Heart left ventricle (tissue), 16 donors: Measurements from ENCODE around the gene FBXO34. TPM values are rescaled to one million over a fixed set of nuclear protein-coding genes. Genes with fewer than 3 reads are reported as not detected.

ENCODE experiments used
- ATAC-seq, 4 donors: fragments of 200-7000 bp; cut with Tn5 transposase; one replicate each; pipeline ENCODE4 v1.9.1; 2020 to 2022; ENCODE audit warnings: moderate library complexity in 4 of 4, mild to moderate bottlenecking in 3 of 4, moderate number of reproducible peaks in 1 of 4
- DNase-seq, 5 donors: peaks; one replicate each; pipeline ENCODE4 v3.0.0-alpha.2; 2020
- H3K27ac ChIP-seq, 12 donors: fragments of 200-600 bp; sonication (generic) in 4 of 12; one replicate each; pipeline versions ENCODE4 v1.5.0 to v1.8.0; 2016 to 2022; ENCODE audit warnings: mild to moderate bottlenecking in 2 of 12
- H3K27me3 ChIP-seq, 9 donors: fragments of 200-600 bp; sonication (generic) in 2 of 9; one replicate each; pipeline versions ENCODE4 v1.5.1 to v1.8.0; 2016 to 2022; ENCODE audit warnings: mild to moderate bottlenecking in 3 of 9
- H3K36me3 ChIP-seq, 9 donors: fragments of 200-600 bp; sonication (generic) in 2 of 9; one replicate each; pipeline versions ENCODE4 v1.5.0 to v1.8.0; 2018 to 2022; ENCODE audit warnings: mild to moderate bottlenecking in 2 of 9
- H3K4me1 ChIP-seq, 12 donors: fragments of 200-600 bp; sonication (generic) in 4 of 12; one replicate each; pipeline versions ENCODE4 v1.5.0 to v1.8.0; 2016 to 2022; ENCODE audit warnings: mild to moderate bottlenecking in 3 of 12
- H3K4me3 ChIP-seq, 12 donors: fragments of 200-600 bp; sonication (generic) in 4 of 12; one replicate each; pipeline versions ENCODE4 v1.5.0 to v1.8.0; 2017 to 2022; ENCODE audit warnings: mild to moderate bottlenecking in 9 of 12, moderate library complexity in 4 of 12
- H3K9me3 ChIP-seq, 12 donors: fragments of 200-600 bp; sonication (generic) in 4 of 12; one replicate each; pipeline versions ENCODE4 v1.5.0 to v1.8.0; 2016 to 2022; ENCODE audit warnings: mild to moderate bottlenecking in 1 of 12
- POLR2A ChIP-seq, 2 donors: fragments of 450-650 bp; IDR thresholded peaks; one replicate each; pipeline ENCODE4 v1.6.1; 2017; ENCODE audit warnings: antibody characterized with exemption in 2 of 2, mild to moderate bottlenecking in 2 of 2, moderate library complexity in 2 of 2
- WGBS, 4 donors: extraction: QIAGEN DNeasy Blood & Tissue Kit in 2 of 4; methylation state at CpG; one replicate each; pipeline versions ENCODE4 v1.1.5 to v1.1.7; 2013 to 2018; 5-methylcytosine and 5-hydroxymethylcytosine counted together
- intact Hi-C, 10 donors: fragments of 100-400 bp; cut with DNase I; formaldehyde crosslinking; loops; one replicate each; pipeline versions ENCODE4 v1.11.1 to v1.14.2; 2022
- polyA plus RNA-seq, 2 donors: library from polyadenylated mRNA; stranded (reverse); fragments of 200-250 nt; gene quantifications; one replicate each; pipeline ENCODE4 v1.2.3, GENCODE V29; 2013
- total RNA-seq, 9 donors: library from RNA; depleted of rRNA in 2 of 9; stranded (reverse); fragments of >200 nt in 2 of 9; fragmentation: NEBNext Ultra II Directional in 3 of 9; extraction: Animal tissue kit (Norgen Biotek cat#: 25700) in 3 of 9; gene quantifications; one replicate each; pipeline versions ENCODE4 v1.1.0 to v1.2.4, GENCODE V29; 2016 to 2023
- TF ChIP-seq, protein P1 (sequence below), 12 donors: fragments of 200-600 bp; sonication (generic) in 4 of 12; IDR thresholded peaks; one replicate each; pipeline versions ENCODE4 v1.5.0 to v1.8.0; 2018 to 2022; ENCODE audit warnings: antibody characterized with exemption in 12 of 12, mild to moderate bottlenecking in 5 of 12
- donor health status: ischemic (EF 13 %, LVEDD 7.1; RV severe dilation, severe dysfunction).
- donor health status: healthy with polysubstance abuse.
- donor health status: DM: no; HTN: yes; CAD: no.
- donor health status: DM: no; HTN: no; CAD: no.
- donor health status: ischemic (EF 25% LVEDD 6.9; RV normal size, moderate dysfunction).
- donor health status: ischemic (EF 25% LVEDD 5.7; RV mildly dilated, moderate dysfunction).
- donor health status: healthy.
- donor health status: DM: yes; HTN: yes; CAD: no.
- donor health status: ischemic (EF 35%, LVEDD 5.7; RV mildly dilated, moderate dysfunction).
- donor health status: nonischemic (EF 11% LVEDD 7.7; RV severe dilation, severe dysfunction).
- donor health status: DM: yes; HTN: yes; CAD: no.
- donor health status: PGD.
- donor health status: ischemic (EF 29% LVEDD 5.4; RV normal size, mild dysfunction).
- donor health status: nonischemic (EF 23%, LVEDD 6.1; RV moderate dilation, normal function).

Gene FBXO34
- total and polyA plus RNA-seq, 11 donors, result 8.0 to 33.4 (median 21.1) TPM

DNA sequence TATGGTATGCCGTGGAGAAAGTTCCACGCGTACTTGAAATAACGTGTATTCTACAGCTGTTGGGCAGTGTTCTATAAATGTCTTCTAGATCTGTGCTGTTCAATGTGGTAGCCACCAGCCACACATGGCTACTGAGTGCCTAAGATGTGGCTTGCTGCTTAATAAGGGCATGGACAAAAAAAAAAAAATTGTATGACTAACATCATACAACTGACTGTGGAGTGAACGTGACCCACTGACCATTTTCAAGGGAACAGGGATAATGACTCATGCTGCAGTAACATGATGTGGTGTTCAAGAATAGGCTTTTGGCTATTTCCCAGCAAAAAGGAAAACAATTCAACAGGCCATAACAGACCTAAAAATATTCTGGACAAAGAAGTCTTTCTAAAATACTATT, 127.5 kb downstream of the FBXO34 start:
- TF ChIP-seq POLR2A (IDR thresholded peaks at IDR 0.05), result no peak
- TF ChIP-seq, protein P1, sequence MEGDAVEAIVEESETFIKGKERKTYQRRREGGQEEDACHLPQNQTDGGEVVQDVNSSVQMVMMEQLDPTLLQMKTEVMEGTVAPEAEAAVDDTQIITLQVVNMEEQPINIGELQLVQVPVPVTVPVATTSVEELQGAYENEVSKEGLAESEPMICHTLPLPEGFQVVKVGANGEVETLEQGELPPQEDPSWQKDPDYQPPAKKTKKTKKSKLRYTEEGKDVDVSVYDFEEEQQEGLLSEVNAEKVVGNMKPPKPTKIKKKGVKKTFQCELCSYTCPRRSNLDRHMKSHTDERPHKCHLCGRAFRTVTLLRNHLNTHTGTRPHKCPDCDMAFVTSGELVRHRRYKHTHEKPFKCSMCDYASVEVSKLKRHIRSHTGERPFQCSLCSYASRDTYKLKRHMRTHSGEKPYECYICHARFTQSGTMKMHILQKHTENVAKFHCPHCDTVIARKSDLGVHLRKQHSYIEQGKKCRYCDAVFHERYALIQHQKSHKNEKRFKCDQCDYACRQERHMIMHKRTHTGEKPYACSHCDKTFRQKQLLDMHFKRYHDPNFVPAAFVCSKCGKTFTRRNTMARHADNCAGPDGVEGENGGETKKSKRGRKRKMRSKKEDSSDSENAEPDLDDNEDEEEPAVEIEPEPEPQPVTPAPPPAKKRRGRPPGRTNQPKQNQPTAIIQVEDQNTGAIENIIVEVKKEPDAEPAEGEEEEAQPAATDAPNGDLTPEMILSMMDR (IDR thresholded peaks at IDR 0.05), result no peak

DNA sequence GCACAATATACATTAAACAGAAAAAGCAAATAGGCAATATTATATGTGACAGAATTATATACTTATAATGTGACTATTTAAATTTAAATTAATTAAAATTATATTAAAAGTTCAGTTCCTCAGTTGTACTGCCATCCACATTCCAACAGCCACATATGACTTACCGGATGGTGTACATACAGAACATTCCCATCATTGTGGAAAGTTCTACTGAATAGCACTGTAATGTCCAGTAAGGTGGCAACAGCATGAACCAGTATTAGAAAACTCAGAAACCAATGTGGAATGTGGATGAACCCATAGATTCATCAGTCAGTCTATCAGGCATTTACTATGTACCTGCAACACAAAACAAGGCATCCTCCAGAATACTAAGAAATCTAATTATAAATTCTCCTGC, 128.0 kb downstream of the FBXO34 start:
- no peaks in the 10 kb centered on the region for H3K27me3 ChIP-seq
- peak in 1 of 4 donors; percentile 5 for ATAC-seq
- H3K4me3 ChIP-seq, result no peak overlapping the region
- DNase-seq, result no peak
- TF ChIP-seq POLR2A (IDR thresholded peaks at IDR 0.05), result no peak
- TF ChIP-seq, protein P1 (IDR thresholded peaks at IDR 0.05), result no peak
- peaks cover 0 to 30% (median 26%) of the 10 kb centered on the region in 9 donors for H3K36me3 ChIP-seq
- peak overlapping the region in 9 of 12 donors; percentile 4 to 68 (median 57) for H3K27ac ChIP-seq
- H3K9me3 ChIP-seq, result no peaks in the 10 kb centered on the region
- peaks cover 0 to 37% (median 24%) of the 10 kb centered on the region in 12 donors for H3K4me1 ChIP-seq
- WGBS, 4 donors, result 69 to 84% (median 75%) methylated on average over 1 of the region's 1 CpG
- intact Hi-C loops, result no loop called here

More for the DNA sequence above, 127.5 kb downstream of the FBXO34 start:
- no peaks in the 10 kb centered on the region for H3K27me3 ChIP-seq
- H3K4me3 ChIP-seq, result no peak overlapping the region
- H3K9me3 ChIP-seq, result no peaks in the 10 kb centered on the region
- peaks cover 0 to 32% (median 21%) of the 10 kb centered on the region in 12 donors for H3K4me1 ChIP-seq
- H3K27ac ChIP-seq, result peak overlapping the region in 11 of 12 donors; percentile 8 to 68 (median 53)
- WGBS, 4 donors, result 55 to 67% (median 62%) methylated on average over 5 of the region's 5 CpGs
- peaks cover 0 to 35% (median 31%) of the 10 kb centered on the region in 9 donors for H3K36me3 ChIP-seq
- DNase-seq (peak in 1 of 5 donors; percentile 37), ATAC-seq (peak; percentile 87 to 93 (median 91))
- intact Hi-C loops, result no loop called here

DNA sequence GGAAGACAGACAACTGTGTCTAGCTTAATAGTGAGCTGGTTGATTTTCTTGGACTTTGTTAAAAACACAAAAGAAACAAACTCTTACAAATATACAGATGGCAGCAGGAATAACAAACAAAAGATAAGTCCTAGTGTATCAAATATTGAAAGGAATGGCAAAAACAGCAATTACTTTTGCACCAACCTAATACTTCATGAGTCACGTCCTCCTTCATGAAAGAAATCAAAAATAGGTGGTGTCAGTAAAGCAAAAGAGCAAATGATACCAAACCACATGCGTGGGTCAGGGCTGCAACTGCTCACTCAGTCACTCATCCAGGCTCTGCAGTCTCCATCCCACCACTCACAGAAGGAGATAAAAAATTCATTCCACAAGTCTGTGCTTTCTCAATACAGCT, 128.6 kb downstream of the FBXO34 start:
- no peaks in the 10 kb centered on the region for H3K9me3 ChIP-seq
- H3K4me3 ChIP-seq, result no peak overlapping the region
- H3K27ac ChIP-seq, result peak overlapping the region in 6 of 12 donors; percentile 8 to 68 (median 41)
- peak in 2 of 4 donors; percentile 38 for ATAC-seq
- peaks cover 0 to 44% (median 28%) of the 10 kb centered on the region in 12 donors for H3K4me1 ChIP-seq
- H3K36me3 ChIP-seq, result peaks cover 0 to 23% (median 19%) of the 10 kb centered on the region in 9 donors
- intact Hi-C loops, result no loop called here
- no peaks in the 10 kb centered on the region for H3K27me3 ChIP-seq
- 49 to 66% (median 54%) methylated on average over 2 of the region's 2 CpGs for WGBS, 4 donors
- TF ChIP-seq, protein P1 (IDR thresholded peaks at IDR 0.05), result no peak
- TF ChIP-seq POLR2A (IDR thresholded peaks at IDR 0.05), result no peak
- DNase-seq, result no peak

DNA sequence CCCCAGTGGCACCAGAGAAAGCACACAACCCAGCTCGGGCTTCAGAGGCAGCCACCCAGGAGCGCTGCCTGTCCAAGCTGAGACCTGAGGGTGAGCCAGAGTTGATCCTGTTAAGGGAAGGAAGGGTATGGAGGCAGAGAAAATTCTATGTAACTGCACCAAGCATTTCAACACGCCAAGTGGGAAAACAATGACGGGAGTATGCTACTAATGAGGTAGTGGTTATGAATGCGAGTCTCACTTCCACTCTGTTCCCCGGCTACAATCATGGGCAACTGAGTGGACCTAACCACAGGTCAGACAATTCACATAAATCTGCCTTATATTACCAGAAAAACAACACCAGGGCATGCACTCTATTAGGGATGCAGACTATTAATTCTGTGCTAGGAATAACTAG, 130.5 kb downstream of the FBXO34 start:
- Histone ChIP-seq H3K36me3 (peaks cover 0 to 4% (median 2%) of the 10 kb centered on the region in 9 donors), H3K4me3 (no peak overlapping the region), H3K27ac (no peak overlapping the region), H3K27me3 (no peaks in the 10 kb centered on the region), H3K4me1 (peaks cover 0 to 51% (median 28%) of the 10 kb centered on the region in 12 donors), H3K9me3 (no peaks in the 10 kb centered on the region)
- no peak for DNase-seq
- intact Hi-C loops, result no loop called here
- WGBS, 4 donors, result 80 to 90% (median 87%) methylated on average over 6 of the region's 6 CpGs
- no peak for TF ChIP-seq POLR2A (IDR thresholded peaks at IDR 0.05)
- no peak for ATAC-seq

Other genes with a start within 250 kb of the FBXO34 start
- gene WDHD1, start 244.3 kb upstream of the FBXO34 start, total RNA-seq, result 1 to 10 TPM in 8 of 9 donors, under 1 TPM in 1; 0.44 to 3.5 (median 2.2) TPM
- 1 to 10 TPM in 1 of 2 donors, under 1 TPM in 1; 0.42 to 1.4 TPM for gene WDHD1, start 244.3 kb upstream of the FBXO34 start, polyA plus RNA-seq
- gene SOCS4, start 244.2 kb upstream of the FBXO34 start, total RNA-seq, result 10 to 100 TPM in 8 of 9 donors, 1 to 10 TPM in 1; 8.9 to 20.7 (median 15.6) TPM
- gene SOCS4, start 244.2 kb upstream of the FBXO34 start, polyA plus RNA-seq, result 1 to 10 TPM; 3.7 to 8.0 TPM
- gene MAPK1IP1L, start 219.8 kb upstream of the FBXO34 start, total RNA-seq, result 100 to 1,000 TPM in 2 of 9 donors, 10 to 100 TPM in 7; 58.9 to 159 (median 80.1) TPM
- gene MAPK1IP1L, start 219.8 kb upstream of the FBXO34 start, polyA plus RNA-seq, result 10 to 100 TPM; 23.8 to 66.7 TPM
- gene LGALS3, start 142.2 kb upstream of the FBXO34 start, total RNA-seq, result 100 to 1,000 TPM; 143 to 372 (median 197) TPM
- gene LGALS3, start 142.2 kb upstream of the FBXO34 start, polyA plus RNA-seq, result 100 to 1,000 TPM; 272 to 311 TPM
- gene DLGAP5, start 79.8 kb upstream of the FBXO34 start, total RNA-seq, result 10 to 100 TPM in 1 of 9 donors, under 1 TPM in 6, not detected in 2; 0.12 to 11.1 (median 0.65) TPM
- gene DLGAP5, start 79.8 kb upstream of the FBXO34 start, polyA plus RNA-seq, result under 1 TPM in 1 of 2 donors, not detected in 1; 0.12 TPM
- 10 to 100 TPM in 8 of 9 donors, 1 to 10 TPM in 1; 8.7 to 16.2 (median 12.9) TPM for gene ATG14, start 140.4 kb downstream of the FBXO34 start, total RNA-seq
- gene ATG14, start 140.4 kb downstream of the FBXO34 start, polyA plus RNA-seq, result 1 to 10 TPM; 5.9 to 9.1 TPM
- not detected for gene TBPL2, start 169.2 kb downstream of the FBXO34 start, total RNA-seq
- gene TBPL2, start 169.2 kb downstream of the FBXO34 start, polyA plus RNA-seq, result not detected